ENCODE results near the gene APBA1.
"Not testable (repeated sequence)": the region's sequence is repeated elsewhere in the genome, so short reads cannot be mapped to it uniquely, and the experiment has no call there.

The APBA1 gene

DNA sequence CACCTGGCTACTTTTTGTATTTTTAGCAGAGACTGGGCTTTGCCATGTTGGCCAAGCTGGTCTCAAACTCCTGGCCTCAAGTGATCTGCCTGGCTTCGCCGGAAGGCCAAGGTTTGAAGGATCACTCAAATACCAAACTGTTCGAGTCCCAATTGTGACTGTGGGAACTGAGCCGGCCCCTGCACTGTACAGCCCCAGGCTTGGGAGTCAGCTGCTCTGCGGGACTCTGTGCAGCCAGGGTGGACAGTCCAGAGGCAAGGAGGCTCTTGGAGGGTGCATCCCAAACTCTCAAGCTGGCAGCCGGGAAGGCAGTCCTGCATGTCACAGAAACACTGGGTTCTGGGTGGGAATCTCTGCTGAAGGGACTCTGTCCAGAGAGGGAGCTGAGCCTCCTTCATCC, 238.2 kb downstream of the APBA1 start:
- no peak for DNase-seq

GRCh38 chr9:69433392-69433791, 238.8 kb downstream of the APBA1 start:
- no peak for DNase-seq

- DNase-seq = no peak
Measured at GRCh38 chr9:69432623-69433022, 239.5 kb downstream of the APBA1 start.

GRCh38 chr9:69431777-69432176, 240.4 kb downstream of the APBA1 start:
- no peak for DNase-seq

GRCh38 chr9:69431203-69431602, 241.0 kb downstream of the APBA1 start:
- no peak for DNase-seq

- DNase-seq = no peak
Measured at GRCh38 chr9:69430206-69430605, 242.0 kb downstream of the APBA1 start.

DNA sequence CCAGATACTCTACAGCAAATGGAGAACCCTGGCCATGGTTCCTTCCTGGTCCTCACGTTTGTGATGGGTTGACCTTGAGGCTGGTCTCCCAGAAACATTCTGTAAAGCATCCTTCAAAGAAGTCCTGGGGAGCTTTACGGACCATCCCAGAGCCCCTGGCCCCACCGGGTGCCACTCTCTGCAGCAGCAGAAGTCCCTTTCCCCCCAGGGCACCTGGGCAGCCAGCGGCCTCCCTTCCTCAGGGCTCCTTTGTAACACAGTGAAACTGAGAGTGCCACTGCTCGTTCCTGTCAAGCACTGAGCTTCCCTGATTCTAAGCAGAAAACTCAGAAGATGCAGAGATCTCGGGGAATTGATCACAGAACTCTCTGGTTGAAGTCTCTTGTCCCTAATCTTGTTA, 242.9 kb downstream of the APBA1 start:
- no peak for DNase-seq

DNA sequence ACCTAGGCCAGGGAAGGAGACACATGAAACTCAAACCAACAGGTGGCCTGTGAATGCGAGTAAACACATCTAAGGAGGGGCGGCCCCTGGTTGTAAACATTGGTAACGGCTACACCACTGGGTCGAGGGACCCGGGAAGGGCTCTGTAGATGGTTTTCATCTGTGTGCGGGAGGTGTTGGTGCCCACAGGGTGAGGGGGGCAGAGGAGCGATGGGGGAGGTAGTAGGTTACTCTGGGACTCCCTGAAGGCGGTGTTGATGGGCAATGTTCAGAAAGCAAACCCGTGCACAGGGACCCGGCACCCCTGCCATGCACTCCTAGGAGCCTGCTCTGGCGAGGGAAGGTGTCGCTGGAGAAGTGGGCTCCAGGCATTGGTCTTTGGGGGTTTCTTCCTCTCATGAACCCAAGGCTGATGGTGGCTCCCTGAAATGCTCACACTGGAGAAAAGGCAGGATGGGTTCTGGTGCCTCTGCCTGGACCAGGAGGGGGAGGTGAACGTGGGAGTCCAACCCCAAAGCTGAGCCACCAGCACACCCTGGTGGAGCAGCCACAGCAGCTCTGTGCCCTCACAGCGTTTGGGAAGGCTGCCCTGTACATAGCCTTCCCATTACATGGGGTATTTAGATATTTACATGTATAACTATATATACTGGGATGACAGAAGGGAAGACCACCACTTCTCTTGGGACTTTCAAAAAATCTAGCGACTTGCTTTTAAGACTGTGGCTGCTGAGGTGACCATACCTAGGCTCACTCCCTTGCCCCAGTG, 244.0 kb downstream of the APBA1 start:
- no peak for DNase-seq

DNA sequence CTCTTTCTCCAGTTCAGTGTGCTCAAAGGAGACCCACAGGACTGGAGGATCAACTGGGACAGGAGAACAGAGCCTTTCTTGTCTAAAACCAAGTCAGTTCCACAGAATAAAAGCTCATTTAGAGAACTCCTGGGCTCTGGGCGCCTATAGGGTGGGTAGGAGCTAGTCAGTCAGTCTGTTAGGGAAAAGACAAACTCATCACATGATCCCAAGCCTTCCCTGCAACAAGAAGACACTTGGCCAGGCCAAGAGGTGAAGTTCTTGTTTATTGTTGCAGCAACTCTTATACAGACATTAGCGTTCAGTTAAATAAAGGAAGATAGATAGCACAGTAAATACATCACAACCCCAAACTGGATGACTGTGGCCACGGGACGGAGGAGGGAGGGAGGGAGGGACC, 244.9 kb downstream of the APBA1 start:
- no peak for DNase-seq

- DNase-seq = no peak
Measured at GRCh38 chr9:69425136-69425801, 246.9 kb downstream of the APBA1 start.

GRCh38 chr9:69421908-69422801, 250.0 kb downstream of the APBA1 start:
- peak; percentile 61 for DNase-seq

GRCh38 chr9:69420611-69421270, 251.4 kb downstream of the APBA1 start:
- DNase-seq = no peak

DNA sequence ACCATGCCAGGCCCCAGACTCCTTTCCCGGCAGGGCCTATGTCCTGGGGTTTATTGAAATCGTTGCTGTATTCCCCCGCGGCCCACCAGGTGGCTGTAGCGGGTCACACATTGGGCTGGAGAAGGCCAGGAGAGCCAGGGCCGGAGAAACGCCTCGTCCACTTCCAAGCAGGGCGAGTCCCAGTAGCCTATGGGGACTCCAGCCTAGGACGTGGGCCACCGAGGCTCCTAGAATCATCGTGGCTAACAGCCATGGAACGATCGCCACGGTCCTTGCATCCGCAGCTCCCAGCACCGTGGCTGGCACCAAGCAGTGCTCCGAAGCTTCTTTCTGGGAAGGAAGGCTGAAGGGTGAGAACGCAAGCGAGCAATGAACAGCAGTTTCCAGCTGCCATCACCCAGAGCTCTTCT, 259.4 kb downstream of the APBA1 start:
- no peak for DNase-seq

DNA sequence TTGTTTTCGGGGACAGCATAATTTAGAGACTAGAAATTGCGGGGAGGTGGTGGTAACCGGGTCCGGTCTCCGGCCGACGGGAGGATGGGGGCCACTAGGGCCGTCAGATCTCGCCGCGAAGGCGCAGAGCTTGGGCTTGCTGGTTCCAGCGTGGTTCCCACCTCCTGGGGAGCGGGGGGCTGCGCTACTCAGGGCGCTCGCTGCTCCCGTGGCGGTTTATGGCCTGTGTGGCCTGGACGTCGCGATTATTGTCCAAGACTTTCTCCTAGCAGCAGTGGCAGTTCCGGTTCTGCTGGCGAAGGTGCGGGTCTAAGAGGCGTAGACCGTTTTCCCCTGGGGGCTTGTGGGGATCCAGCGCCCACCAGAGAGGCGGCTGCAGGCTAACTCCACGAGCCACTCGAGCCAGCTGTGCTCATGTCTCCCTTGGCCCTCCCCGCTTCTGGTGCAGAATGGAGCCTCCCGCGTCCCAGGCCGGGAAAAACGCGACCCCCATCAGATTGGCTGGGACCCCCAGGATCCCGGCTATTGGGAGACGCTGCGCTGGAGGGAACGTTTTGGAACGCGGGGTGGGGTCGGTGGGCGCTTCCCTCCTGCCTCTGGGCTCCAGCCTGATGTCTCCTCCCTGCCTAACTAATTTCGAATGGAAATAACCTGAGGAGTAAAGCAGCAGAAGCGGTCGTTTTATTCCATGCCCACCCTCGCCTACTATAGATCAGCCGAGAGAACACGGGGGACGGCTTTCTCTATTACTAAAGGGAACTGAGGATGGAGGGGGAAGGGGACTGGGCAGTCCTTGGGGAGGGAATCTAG, 260.0 kb downstream of the APBA1 start:
- no peak for DNase-seq

DNA sequence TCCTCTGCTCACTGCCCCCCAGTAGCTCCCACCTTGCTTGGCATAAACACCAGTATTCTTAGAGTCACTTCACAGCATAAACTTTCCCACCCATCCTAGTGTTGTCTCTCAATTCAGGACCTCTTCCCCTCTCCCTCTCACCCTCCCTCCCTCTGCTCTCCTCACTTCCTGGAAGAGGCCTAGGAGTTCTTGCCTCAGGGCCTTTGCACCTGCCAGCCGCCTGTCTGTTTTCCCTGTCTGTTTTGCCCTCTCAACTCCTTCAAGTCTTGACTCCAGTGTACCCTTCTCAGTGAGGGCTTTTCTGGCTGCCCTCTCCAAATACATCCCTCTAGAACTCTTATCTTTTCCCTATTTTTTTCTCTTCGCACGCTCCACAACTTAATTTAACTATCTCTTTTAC, 260.9 kb downstream of the APBA1 start:
- no peak for DNase-seq

DNA sequence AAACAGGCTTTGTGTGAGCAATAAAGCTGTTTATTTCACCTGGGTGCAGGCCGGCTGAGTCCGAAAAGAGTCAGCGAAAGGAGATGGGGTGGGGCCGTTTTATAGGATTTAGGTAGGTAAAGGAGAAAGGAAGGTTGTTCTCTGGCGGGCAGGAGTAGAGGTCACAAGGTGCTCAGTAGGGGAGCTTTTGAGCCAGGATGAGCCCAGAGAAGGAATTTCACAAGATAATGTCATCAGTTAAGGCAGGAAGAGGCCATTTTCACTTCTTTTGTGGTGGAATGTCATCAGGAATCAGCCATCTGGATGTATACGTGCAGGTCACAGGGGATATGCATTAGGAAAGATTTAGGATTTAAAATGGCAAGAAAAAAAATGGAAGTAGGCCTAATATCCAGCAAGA, 262.2 kb downstream of the APBA1 start:
- not testable (repeated sequence) for DNase-seq

DNA sequence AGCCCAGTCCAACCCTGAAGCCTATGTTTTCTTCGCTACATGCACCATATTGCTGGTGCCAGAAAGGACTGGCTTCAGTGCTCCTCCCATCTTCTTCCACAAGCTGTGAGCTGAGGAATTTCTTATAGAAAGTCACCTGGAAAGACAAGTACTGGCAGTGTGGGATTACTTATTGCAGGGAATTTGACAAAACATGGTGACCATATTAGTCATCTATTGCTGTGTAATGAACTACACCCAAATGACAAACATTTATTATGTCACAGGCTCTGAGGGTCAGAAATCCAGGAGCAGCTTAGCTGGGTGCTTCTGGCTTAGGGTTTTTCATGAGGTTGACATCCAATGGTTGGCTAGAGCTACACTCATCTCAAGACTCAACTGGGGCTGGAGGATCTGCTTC, 271.7 kb downstream of the APBA1 start:
- no peak for DNase-seq

GRCh38 chr9:69397384-69398214, 274.6 kb downstream of the APBA1 start:
- DNase-seq = no peak

DNA sequence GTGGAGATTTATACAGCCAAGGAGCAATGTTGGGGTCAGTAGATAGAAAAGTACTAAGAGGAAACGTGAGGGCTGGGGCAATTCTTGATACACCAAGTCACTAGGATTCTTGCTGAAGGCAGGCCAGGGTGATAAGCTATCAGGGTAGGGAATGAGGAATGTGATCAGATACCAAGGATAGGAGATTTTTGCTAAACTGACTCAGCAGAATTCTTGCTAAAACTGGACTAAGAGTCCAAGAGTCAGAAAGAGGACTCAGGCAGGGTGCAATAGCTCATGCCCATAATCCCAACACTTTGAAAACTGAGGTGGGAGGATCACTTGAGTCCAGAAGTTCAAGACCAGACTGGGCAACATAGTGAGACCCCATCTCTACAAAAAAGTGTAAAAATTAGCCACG, 275.4 kb downstream of the APBA1 start:
- DNase-seq = no peak

DNA sequence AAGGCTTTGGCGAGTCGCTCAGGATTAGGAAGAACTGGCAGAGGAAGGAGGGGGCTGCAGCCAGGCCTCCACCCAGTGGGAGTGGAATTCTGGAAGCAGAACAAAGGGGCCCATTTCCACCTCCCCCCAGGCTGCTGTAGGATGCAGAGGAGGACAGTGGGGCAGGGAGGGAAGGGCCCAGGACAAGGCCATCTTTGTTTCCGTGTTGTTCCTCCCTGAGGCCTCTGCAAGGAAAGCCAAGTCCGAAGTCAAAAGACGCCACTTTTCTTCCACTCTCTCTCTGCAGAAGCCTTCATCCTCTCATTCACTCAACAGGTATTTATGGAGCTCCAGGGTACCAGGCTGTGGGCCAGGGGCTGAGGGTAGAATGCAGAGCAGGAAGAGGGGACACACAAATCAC, 276.5 kb downstream of the APBA1 start:
- no peak for DNase-seq

DNA sequence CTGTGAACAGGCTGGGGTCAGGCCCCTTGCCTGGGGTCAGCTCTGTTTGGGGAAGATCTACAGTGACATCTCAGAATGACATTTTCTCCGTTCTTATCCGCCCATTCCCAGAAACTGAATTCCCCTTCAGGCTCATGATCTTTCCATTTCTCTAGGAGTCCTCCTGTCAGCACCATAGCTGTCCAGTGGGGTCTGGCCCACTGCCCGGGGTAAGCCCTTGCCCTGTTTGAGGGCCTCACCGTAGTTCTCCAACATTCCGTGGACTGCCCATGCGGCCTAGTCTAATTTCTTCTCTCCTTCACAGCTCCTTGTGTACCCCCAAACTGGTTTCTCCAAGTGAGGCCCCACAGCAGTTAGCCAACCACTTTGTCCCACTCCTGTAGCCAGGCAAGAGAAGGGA, 278.7 kb downstream of the APBA1 start:
- DNase-seq = no peak

Measured in NCI-H774 (cell line).